Right lobe of liver (tissue), 6 donors: Measurements from ENCODE around the gene KRTAP22-2. TPM values are rescaled to one million over a fixed set of nuclear protein-coding genes. Genes with fewer than 3 reads are reported as not detected.

Experiments used
- ATAC-seq, 4 donors: fragments of 200-7000 bp; cut with Tn5 transposase; one replicate each; pipeline ENCODE4 v1.9.1; 2020; ENCODE audit warnings: mild to moderate bottlenecking in 4 of 4, moderate library complexity in 4 of 4
- DNase-seq, 3 donors: peaks; one replicate each; pipeline ENCODE4 v3.0.0-alpha.2; 2020
- H3K27ac ChIP-seq, 3 donors: fragments of 200-600 bp; one replicate each; pipeline ENCODE4 v1.8.0; 2022
- H3K27me3 ChIP-seq, 2 donors: fragments of 200-600 bp; one replicate each; pipeline ENCODE4 v1.8.0; 2022
- H3K36me3 ChIP-seq, 4 donors: fragments of 200-600 bp; sonication (generic) in 1 of 4; one replicate each; pipeline versions ENCODE4 v1.5.1 to v1.8.0; 2017 to 2022; ENCODE audit warnings: control low read depth in 1 of 4
- H3K4me1 ChIP-seq, 4 donors: fragments of 200-600 bp; sonication (generic) in 1 of 4; one replicate each; pipeline versions ENCODE4 v1.5.1 to v1.8.0; 2017 to 2022; ENCODE audit warnings: control low read depth in 1 of 4
- H3K4me3 ChIP-seq, 3 donors: fragments of 200-600 bp; one replicate each; pipeline ENCODE4 v1.8.0; 2022
- H3K9me3 ChIP-seq, 4 donors: fragments of 200-600 bp; sonication (generic) in 1 of 4; one replicate each; pipeline versions ENCODE4 v1.5.1 to v1.8.0; 2017 to 2022; ENCODE audit warnings: control low read depth in 1 of 4
- POLR2A ChIP-seq: fragments of 450-650 bp; IDR thresholded peaks from one replicate; pipeline ENCODE4 v1.6.1; 2017; ENCODE audit warnings: antibody characterized with exemption, mild to moderate bottlenecking
- WGBS: methylation state at CpG from one replicate; pipeline ENCODE4 v1.1.6; 2018; ENCODE audit warnings: low coverage, low lambda C conversion rate; ENCODE audit not compliant: insufficient coverage; ENCODE audit errors: missing lambda C conversion rate; 5-methylcytosine and 5-hydroxymethylcytosine counted together
- intact Hi-C, 2 donors: fragments of 100-400 bp; cut with DNase I; formaldehyde crosslinking; loops; one replicate each; pipeline versions ENCODE4 v1.11.2 to v1.14.1; 2022
- total RNA-seq, 6 experiments: library from RNA; depleted of rRNA in 2 of 6; stranded (reverse); fragments of >200 nt in 2 of 6; fragmentation: NEBNext Ultra II Directional in 3 of 6; extraction: Animal tissue kit (Norgen Biotek cat#: 25700) in 3 of 6; gene quantifications; one replicate each; pipeline versions ENCODE4 v1.1.0 to v1.2.4, GENCODE V29; 2016 to 2023
- TF ChIP-seq, protein P1 (sequence below), 4 donors: fragments of 200-600 bp in 3 of 4; fragments of 450-650 bp in 1 of 4; IDR thresholded peaks; one replicate each; pipeline versions ENCODE4 v1.5.1 to v1.8.0; 2016 to 2022; ENCODE audit warnings: antibody characterized with exemption in 4 of 4, mild to moderate bottlenecking in 2 of 4
- donor health status: DM: no; HTN: yes; CAD: no.
- donor health status: DM: no; HTN: no; CAD: no.
- donor health status: DM: no; HTN: no; CAD: no.
- donor health status: DM: no; HTN: yes; CAD: no.
- donor health status: DM: no; HTN: yes; CAD: no.

KRTAP22-2 gene
- total RNA-seq, 6 experiments from 2014 or later = not detected

DNA sequence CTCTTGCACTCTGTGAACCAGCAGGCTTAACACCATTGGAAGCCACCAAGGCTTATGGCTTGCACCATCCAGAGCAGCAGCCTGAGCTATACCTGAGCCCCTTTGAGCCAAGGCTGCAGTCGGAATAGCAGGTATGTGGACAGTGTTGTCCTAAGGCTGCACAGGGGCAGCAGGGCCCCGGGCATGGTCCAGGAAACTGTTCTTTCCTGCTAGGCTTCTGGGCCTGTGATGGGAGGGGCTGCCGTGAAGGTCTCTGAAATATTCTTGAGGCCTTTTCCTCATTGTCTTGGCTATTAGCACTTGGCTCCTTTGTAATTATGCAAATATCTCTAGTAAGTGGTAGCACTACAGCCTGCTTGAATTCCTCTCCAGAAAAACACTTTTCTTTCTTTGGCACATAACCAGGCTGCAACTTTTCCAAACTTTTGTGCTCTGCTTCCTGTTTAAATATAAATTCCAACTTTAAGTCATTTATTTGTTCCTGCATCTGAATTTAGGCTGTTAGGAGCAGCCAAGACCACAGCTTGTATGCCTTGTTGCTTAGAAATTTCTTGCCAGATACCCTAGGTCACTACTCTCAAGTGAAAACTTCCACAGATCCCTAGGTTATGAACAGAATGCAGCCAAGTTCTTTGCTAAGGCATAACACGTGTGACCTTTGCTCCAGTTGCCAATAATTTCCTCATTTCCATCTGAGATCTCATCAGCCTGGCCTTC, 35.4 kb upstream of the KRTAP22-2 start:
- no peak for ATAC-seq
- no peaks in the 10 kb centered on the region for H3K27me3 ChIP-seq
- intact Hi-C loops = no loop called here
- H3K36me3 ChIP-seq = no peaks in the 10 kb centered on the region
- no peak overlapping the region for H3K4me3 ChIP-seq
- DNase-seq = no peak
- TF ChIP-seq, protein P1, sequence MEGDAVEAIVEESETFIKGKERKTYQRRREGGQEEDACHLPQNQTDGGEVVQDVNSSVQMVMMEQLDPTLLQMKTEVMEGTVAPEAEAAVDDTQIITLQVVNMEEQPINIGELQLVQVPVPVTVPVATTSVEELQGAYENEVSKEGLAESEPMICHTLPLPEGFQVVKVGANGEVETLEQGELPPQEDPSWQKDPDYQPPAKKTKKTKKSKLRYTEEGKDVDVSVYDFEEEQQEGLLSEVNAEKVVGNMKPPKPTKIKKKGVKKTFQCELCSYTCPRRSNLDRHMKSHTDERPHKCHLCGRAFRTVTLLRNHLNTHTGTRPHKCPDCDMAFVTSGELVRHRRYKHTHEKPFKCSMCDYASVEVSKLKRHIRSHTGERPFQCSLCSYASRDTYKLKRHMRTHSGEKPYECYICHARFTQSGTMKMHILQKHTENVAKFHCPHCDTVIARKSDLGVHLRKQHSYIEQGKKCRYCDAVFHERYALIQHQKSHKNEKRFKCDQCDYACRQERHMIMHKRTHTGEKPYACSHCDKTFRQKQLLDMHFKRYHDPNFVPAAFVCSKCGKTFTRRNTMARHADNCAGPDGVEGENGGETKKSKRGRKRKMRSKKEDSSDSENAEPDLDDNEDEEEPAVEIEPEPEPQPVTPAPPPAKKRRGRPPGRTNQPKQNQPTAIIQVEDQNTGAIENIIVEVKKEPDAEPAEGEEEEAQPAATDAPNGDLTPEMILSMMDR (IDR thresholded peaks at IDR 0.05) = no peak
- no peak for TF ChIP-seq POLR2A
- H3K9me3 ChIP-seq = no peaks in the 10 kb centered on the region
- 45% methylated on average over 4 of the region's 4 CpGs for whole genome bisulfite sequencing
- H3K4me1 ChIP-seq = no peaks in the 10 kb centered on the region
- no peak overlapping the region for H3K27ac ChIP-seq

DNA sequence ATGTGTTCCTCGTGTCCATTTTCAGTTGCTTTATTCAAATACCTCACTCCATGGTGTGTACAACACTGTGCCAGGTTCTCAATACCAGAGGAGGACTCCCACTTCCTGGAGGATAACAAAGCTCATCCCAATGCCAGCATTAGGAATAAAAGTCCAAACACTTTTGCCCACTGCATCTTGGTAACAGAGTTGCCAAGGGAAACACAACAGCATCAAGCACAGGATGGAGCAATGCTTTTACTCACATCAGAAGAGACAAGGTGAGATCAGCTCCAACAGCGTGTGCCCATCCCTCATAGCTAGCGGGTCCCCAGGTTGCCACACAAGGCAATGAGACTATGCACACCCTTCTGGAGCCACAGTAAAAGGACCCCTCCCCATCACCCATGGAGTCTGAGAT, 33.2 kb upstream of the KRTAP22-2 start:
- DNase-seq = no peak
- ATAC-seq = no peak
- no peak for TF ChIP-seq POLR2A
- TF ChIP-seq, protein P1 (IDR thresholded peaks at IDR 0.05) = no peak
- 75% methylated on average over 1 of the region's 3 CpGs for WGBS
- H3K27me3 ChIP-seq = no peaks in the 10 kb centered on the region
- no peaks in the 10 kb centered on the region for H3K4me1 ChIP-seq
- intact Hi-C loops = no loop called here
- no peaks in the 10 kb centered on the region for H3K36me3 ChIP-seq
- H3K9me3 ChIP-seq = no peaks in the 10 kb centered on the region
- H3K27ac ChIP-seq = no peak overlapping the region
- H3K4me3 ChIP-seq = no peak overlapping the region

DNA sequence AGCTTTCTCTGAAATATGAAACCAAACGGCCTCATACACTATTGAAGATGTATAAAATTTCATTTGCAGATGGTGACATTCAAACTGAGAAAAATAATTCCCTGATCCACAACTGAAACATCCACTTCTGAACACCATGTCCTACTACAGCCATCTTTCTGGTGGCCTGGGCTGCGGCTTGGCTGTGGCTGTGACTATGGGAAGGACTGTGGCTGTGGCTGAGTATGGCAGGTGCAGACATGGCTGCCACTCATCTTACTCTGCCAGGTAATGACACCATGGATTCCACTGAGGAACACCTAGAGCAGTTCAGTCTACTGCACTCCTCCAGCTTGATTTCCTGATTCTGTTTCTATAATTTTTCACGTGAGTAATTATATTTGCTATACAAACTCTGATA, 30.3 kb upstream of the KRTAP22-2 start, which contains the start of gene KRTAP20-4:
Gene KRTAP20-4, plus strand, starts transcription at position 106 of the 400 bp plus-strand sequence.
- no peak within 1 kb of the TSS for H3K4me3 ChIP-seq
- DNase-seq (no peak), ATAC-seq (no peak)
- intact Hi-C loops = no loop called here
- TF ChIP-seq, protein P1 (IDR thresholded peaks at IDR 0.05) = no peak
- TF ChIP-seq POLR2A = no peak
- no peaks in the 10 kb centered on the region for H3K4me1 ChIP-seq
- no peak within 1 kb of the TSS for H3K27ac ChIP-seq
- H3K9me3 ChIP-seq = no peaks in the 10 kb centered on the region
- H3K36me3 ChIP-seq = no peaks in the 10 kb centered on the region
- H3K27me3 ChIP-seq = no peaks in the 10 kb centered on the region
- WGBS = 49% methylated on average over 2 of the region's 3 CpGs

DNA sequence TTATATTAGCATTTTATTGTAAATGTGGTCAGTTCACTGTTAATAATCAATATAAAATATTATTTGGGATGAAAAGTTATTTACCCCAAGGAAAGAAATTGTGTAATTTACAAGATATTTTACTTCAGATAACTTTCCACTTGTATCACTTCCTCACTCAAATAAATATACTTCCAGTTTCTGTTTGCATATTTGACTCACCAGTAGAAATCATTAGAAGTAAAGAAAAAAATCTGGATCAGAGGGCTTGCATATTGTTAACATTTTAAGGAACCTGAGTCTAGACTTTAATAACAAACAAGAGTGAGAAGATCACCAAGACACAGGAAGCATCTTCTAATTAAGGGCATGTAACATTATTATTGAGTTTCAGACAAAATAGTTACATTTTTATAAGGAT, 29.9 kb upstream of the KRTAP22-2 start:
- H3K27me3 ChIP-seq = no peaks in the 10 kb centered on the region
- H3K9me3 ChIP-seq = no peaks in the 10 kb centered on the region
- TF ChIP-seq POLR2A = no peak
- TF ChIP-seq, protein P1 (IDR thresholded peaks at IDR 0.05) = no peak
- intact Hi-C loops = no loop called here
- H3K4me1 ChIP-seq = no peaks in the 10 kb centered on the region
- H3K36me3 ChIP-seq = no peaks in the 10 kb centered on the region
- no peak for ATAC-seq
- H3K27ac ChIP-seq = no peak overlapping the region
- no peak overlapping the region for H3K4me3 ChIP-seq
- no peak for DNase-seq
